Measurements from ENCODE around the gene FAS. TPM values are rescaled to one million over a fixed set of nuclear protein-coding genes. Genes with fewer than 3 reads are reported as not detected.
A peak's percentile ranks its signal among the peaks of the same experiment; 100 is the strongest.

FAS gene
- polyA plus RNA-seq, 1 of the 3 experiments (the other 2 are of a cell fraction) = 31.5 TPM

GRCh38 chr10:88984525-88984924 is 6.1 kb upstream of the FAS start:
- H3K27ac ChIP-seq (ENCODE audit: low read depth in 2 of 2, low read length in 1 of 2) = no peak overlapping the region
- H3K9me3 ChIP-seq = no peaks in the 10 kb centered on the region
- no peaks in the 10 kb centered on the region for H3K9me2 ChIP-seq
- POLR2A ChIA-PET = no interaction called here
- no peaks in the 10 kb centered on the region for H4K20me1 ChIP-seq (ENCODE audit: insufficient read depth)
- no peak for TF ChIP-seq TAF1 (IDR thresholded peaks at IDR 0.05; ENCODE audit: borderline replicate concordance, low read depth, low read length)
- no peak for TF ChIP-seq FOXM1 (IDR thresholded peaks at IDR 0.05; ENCODE audit: low read depth)
- no peak for TF ChIP-seq MEF2A (IDR thresholded peaks at IDR 0.05; ENCODE audit: borderline replicate concordance, low read depth)
- TF ChIP-seq JUND (IDR thresholded peaks at IDR 0.05) = no peak
- no peak for TF ChIP-seq YY1 (IDR thresholded peaks at IDR 0.05; ENCODE audit: low read depth)
- TF ChIP-seq FOSL2 (IDR thresholded peaks at IDR 0.05; ENCODE audit: borderline replicate concordance, low read depth) = no peak
- TF ChIP-seq NFIC (IDR thresholded peaks at IDR 0.05; ENCODE audit: borderline replicate concordance) = no peak
- TF ChIP-seq ELF1 (IDR thresholded peaks at IDR 0.05) = no peak
- no peak for TF ChIP-seq USF2 (IDR thresholded peaks at IDR 0.05; ENCODE audit: borderline replicate concordance, low read depth, low read length)
- TF ChIP-seq MXI1 (IDR thresholded peaks at IDR 0.05; ENCODE audit: low read depth, low read length) = no peak
- TF ChIP-seq IRF3 (IDR thresholded peaks at IDR 0.05; ENCODE audit: low read depth, low read length) = no peak
- no peak for TF ChIP-seq RFX5 (IDR thresholded peaks at IDR 0.05; ENCODE audit: low read length)
- H3K4me1 ChIP-seq (ENCODE audit: control insufficient read depth in 1 of 2, insufficient read depth in 2 of 2, low read depth in 1 of 2, low read length in 1 of 2) = peaks cover 6 to 53% of the 10 kb centered on the region in 2 experiments; a peak in 3 of 4 replicates
- peaks cover 6% of the 10 kb centered on the region for H3F3A ChIP-seq (replicated peaks; ENCODE audit: insufficient read depth)
- H3K36me3 ChIP-seq (replicated peaks in 1 of 2; ENCODE audit: control insufficient read depth in 1 of 2, insufficient read depth in 2 of 2, low read length in 1 of 2) = peaks cover 5% of the 10 kb centered on the region in 2 experiments
- H3K4me3 ChIP-seq (ENCODE audit: low read depth in 2 of 2, low read length in 1 of 2) = no peak overlapping the region
- DNase-seq = no peak
- H3K79me2 ChIP-seq (ENCODE audit: insufficient read depth) = no peaks in the 10 kb centered on the region; the same call in 1 of the 2 replicates
- H3K27me3 ChIP-seq (ENCODE audit: insufficient read depth) = no peaks in the 10 kb centered on the region
- H3K4me2 ChIP-seq = no peak overlapping the region
- H3K9ac ChIP-seq = no peak overlapping the region
- no peak overlapping the region for H2AFZ ChIP-seq (ENCODE audit: low read depth)
- CTCF ChIA-PET = interaction anchor here (1.0 to 8.7 kb wide), 4 partner anchors 20 to 149 kb away, joined by 3 to 90 read pairs (median 6); no protein-coding TSS in a partner anchor

GRCh38 chr10:88986549-88987242 is 3.9 kb upstream of the FAS start:
- Histone ChIP-seq H4K20me1 (ENCODE audit: insufficient read depth) (no peaks in the 10 kb centered on the region), H3K27me3 (ENCODE audit: insufficient read depth) (no peaks in the 10 kb centered on the region), H3K36me3 (replicated peaks in 1 of 2; ENCODE audit: control insufficient read depth in 1 of 2, insufficient read depth in 2 of 2, low read length in 1 of 2) (peaks cover 2 to 5% of the 10 kb centered on the region in 2 experiments), H2AFZ (ENCODE audit: low read depth) (no peak overlapping the region), H3K79me2 (ENCODE audit: insufficient read depth) (peaks cover 4% of the 10 kb centered on the region; the same call in 1 of the 2 replicates), H3K9me3 (no peaks in the 10 kb centered on the region), H3K4me2 (no peak overlapping the region), H3F3A (replicated peaks; ENCODE audit: insufficient read depth) (peaks cover 15% of the 10 kb centered on the region), H3K27ac (ENCODE audit: low read depth in 2 of 2, low read length in 1 of 2) (no peak overlapping the region), H3K9ac (no peak overlapping the region), H3K4me1 (ENCODE audit: control insufficient read depth in 1 of 2, insufficient read depth in 2 of 2, low read depth in 1 of 2, low read length in 1 of 2) (peaks cover 6 to 34% of the 10 kb centered on the region in 2 experiments; a peak in 3 of 4 replicates), H3K4me3 (ENCODE audit: low read depth in 2 of 2, low read length in 1 of 2) (no peak overlapping the region), H3K9me2 (no peaks in the 10 kb centered on the region)
- peak; percentile 45 for DNase-seq
- ChIA-PET POLR2A (no interaction called here), CTCF (interaction anchor here (0.6 to 13.7 kb wide), 50 partner anchors 8 to 414 kb away, joined by 3 to 314 read pairs (median 4); partner anchors contain the start of gene STAMBPL1)
- WGBS (ENCODE audit: low lambda C conversion rate) = 9% methylated on average over 2 of the region's 2 CpGs
- TF ChIP-seq ELF1 (IDR thresholded peaks at IDR 0.05) (no peak), RAD21 (IDR thresholded peaks at IDR 0.05; ENCODE audit: low read length) (peak; percentile 85), CTCF (IDR thresholded peaks at IDR 0.05) (peak; percentile 95), RCOR1 (IDR thresholded peaks at IDR 0.05; ENCODE audit: low read length) (no peak), SMC3 (IDR thresholded peaks at IDR 0.05; ENCODE audit: low read depth, low read length) (peak; percentile 80), REST (IDR thresholded peaks at IDR 0.05; ENCODE audit: low read depth, low read length) (no peak), SIN3A (IDR thresholded peaks at IDR 0.05; ENCODE audit: borderline replicate concordance, low read depth, low read length) (no peak)
